ENCODE measurements around the gene TGDS.

GRCh38 chr13:94535231-94535630 lies 60.7 kb downstream of the TGDS start:
- TF ChIP-seq GATA2 (IDR thresholded peaks at IDR 0.05; ENCODE audit: low read depth, low read length) = no peak
- no peak for TF ChIP-seq GATA3 (IDR thresholded peaks at IDR 0.05; ENCODE audit: low read depth, low read length)
